NCI-H526 (cell line): ENCODE results near the gene RREB1.

Experiments used
- DNase-seq, 2 experiments: peaks; one replicate each; lab custom pipeline; 2025; lab: John Stamatoyannopoulos, UW

RREB1 gene

DNA sequence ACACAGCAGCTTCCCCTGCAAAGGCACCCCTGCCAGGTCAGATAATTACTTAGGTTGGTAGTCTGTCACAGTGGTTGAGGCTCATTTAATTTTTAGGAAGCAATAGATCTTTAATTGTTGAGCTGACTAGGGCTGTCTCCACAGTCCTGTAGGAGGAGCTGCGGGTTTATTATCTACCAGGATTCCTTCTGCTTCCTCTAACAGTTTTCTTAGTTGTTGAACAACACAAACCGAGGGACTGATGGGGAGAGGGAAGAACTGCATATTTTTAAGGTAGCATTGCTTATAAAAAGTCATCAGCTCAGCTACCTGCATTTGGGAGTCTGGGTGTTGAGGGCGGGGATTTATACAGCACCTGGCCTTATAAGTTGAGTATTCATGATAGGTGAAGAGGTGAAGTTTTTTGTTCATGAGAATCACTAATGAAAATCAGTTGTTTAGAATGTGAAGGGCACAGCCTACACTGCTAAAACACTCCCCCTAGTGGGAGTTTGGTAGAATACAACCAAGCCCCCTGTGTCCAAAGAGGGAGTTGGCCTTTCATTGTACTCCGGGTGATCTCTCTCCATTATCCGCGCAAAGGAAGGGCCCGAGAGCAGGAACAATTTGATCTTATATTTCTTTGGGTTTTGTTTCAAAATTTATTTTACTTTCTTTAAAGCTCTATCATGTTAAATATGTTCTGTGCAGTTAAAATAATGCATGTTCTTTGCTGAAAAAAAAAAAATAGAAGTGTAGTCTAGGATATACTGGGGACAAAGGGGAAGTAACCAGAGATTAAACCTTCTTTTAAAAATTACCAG, 135.6 kb downstream of the RREB1 start:
- DNase-seq = peak; percentile 67 to 85

DNA sequence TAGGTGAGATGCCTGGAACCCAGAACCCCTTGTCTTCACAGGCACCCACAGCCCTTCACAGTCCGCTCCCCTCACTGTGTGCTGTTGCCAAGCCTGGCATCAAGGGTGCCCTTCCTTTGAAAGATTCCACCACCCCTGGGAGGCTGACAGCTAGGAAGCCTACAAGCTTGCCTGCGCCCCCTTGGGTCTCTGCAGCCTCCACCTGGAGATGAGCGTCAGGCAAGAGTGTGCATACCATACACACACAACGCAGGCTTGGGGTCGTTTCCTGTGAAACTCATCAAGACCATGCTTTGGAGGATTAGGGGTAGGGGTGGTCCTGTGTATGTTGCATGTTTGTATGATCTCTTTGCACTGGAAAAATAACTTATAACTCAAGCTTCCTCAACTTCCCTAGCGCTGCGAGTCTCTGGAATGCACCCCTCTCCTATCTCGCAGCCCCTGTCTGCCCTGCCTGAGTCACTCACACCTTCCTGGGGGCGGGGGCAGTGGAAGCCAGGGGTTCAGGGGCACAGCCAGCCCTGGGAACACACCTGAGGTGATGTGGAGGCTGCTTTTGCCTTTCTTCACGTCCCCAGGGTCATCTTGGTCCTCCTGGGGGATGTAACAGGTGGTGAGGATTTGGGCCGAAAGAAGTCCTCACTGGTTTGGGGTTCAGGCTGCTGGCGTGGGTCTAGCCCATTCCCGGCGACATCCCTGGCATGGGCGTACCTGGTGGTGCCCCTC, 138.1 kb downstream of the RREB1 start:
- DNase-seq = no peak

DNA sequence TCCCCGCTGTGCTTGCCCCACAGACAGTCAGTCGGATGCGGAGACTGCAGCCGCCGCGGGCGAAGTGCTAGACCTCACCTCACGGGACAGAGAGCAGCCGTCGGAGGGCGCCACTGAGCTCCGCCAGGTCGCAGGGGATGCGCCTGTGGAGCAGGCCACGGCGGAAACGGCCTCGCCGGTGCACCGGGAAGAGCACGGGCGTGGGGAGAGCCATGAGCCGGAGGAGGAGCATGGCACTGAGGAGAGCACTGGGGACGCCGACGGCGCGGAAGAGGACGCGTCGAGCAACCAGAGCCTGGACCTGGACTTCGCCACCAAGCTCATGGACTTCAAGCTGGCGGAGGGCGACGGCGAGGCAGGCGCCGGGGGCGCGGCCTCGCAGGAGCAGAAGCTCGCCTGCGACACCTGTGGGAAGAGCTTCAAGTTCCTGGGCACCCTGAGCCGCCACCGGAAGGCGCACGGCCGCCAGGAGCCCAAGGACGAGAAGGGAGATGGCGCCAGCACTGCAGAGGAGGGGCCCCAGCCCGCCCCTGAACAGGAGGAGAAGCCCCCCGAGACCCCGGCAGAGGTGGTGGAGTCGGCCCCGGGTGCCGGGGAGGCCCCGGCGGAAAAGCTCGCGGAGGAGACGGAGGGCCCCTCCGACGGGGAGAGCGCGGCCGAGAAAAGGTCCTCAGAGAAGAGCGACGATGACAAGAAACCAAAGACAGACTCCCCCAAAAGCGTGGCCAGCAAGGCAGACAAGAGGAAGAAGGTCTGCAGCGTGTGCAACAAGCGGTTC, 138.8 kb downstream of the RREB1 start:
- DNase-seq = no peak

- no peak for DNase-seq
Measured at GRCh38 chr6:7247179-7247456, 139.4 kb downstream of the RREB1 start.

GRCh38 chr6:7247828-7248227, 140.1 kb downstream of the RREB1 start:
- DNase-seq = no peak

GRCh38 chr6:7249391-7249790, 141.6 kb downstream of the RREB1 start:
- no peak for DNase-seq

DNA sequence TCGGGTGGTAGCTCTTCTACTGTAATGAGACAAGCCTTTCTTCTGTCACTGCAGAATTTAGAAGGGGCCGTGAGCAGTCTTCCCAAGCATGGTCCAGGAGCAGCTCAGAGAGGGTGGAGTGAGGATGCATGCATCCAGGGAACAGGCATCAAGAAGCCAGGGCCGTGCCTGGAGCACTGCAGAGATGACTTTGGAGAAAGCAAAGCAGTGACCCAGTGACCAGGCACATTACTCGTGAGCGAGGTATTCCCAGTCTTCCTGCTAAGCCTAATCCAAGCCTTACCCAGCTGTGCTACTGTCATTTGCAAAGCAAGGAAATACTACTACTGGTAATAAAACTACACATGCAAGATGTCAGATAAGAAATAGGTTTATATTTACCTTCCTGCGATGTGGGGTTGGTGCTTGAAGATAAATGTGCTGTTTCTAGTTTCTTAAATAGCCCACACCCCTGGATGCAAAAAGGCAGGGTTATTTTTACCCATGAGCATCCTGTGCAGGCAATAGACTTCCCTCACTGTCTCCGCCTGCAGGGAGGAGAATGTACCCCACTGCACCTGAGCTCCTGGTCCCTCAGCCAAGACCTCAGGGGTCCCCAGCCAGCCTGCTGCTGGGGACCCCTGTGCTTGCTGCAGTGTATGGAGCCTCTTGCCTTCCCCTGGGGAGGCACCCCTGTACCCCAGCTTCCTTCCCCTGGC, 142.3 kb downstream of the RREB1 start:
- DNase-seq = no peak

- no peak for DNase-seq
Measured at GRCh38 chr6:7250812-7251211, 143.1 kb downstream of the RREB1 start.

GRCh38 chr6:7251646-7252260, 144.0 kb downstream of the RREB1 start:
- no peak for DNase-seq

DNA sequence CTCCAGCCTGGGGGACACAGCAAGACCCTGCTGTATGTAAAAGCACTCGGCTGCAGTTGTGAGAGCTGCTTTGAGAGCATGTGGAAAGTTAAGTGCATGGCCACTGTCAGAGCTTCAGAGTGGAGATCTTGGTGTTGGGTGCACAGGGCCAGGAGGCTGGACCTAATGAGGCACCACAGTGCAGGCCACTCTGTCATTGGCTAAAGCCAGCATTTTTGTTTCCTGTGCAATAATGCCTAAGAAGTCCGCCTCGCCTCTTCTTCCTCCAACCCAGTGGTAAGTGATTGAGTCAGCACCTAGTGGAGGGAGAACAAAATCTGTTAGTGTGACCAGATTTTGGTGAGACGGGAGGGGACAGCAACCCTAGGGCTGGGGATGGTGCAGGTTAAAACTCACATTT, 144.6 kb downstream of the RREB1 start:
- no peak for DNase-seq

DNA sequence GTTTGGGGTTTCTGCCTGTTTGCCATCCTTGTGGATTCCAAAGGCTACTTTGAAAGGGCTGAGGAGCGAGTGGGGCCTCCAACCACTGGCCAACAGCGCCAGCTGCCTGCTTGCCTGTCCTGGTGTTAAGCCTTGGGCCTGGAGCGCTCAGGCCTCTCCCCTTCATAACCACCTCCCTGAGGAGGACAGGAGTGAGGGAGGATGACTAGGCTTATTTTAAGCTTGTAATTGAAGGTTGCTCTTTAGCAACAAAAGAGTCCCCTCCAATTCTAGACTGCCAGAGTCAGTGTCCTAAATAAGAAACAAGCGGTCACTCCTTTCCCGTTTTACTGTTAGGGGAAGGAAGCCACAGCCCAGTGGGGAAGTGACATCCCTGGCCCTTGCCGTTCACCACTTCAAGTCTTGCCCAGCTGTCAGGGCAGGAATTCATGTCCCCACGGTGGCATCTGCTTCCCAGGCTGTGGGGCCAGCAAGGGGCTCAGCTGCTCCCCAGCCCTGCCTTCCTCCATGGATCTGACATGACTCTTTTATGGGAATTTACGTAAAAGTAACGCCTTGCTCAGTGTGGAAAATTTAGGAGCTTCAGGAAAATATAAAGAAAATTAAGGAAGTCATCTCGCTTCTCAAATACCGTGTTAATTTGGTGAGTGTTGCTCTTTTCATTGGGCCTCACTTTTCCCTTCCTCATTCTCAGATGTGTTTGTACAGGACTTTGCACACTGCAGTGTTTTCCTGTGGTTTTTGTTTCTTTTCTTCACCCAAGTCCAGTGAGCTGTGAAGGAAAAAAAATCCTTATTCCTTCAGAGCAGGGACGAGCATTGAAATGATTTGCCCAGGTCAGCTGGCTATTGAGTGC, 147.4 kb downstream of the RREB1 start:
- no peak for DNase-seq

DNA sequence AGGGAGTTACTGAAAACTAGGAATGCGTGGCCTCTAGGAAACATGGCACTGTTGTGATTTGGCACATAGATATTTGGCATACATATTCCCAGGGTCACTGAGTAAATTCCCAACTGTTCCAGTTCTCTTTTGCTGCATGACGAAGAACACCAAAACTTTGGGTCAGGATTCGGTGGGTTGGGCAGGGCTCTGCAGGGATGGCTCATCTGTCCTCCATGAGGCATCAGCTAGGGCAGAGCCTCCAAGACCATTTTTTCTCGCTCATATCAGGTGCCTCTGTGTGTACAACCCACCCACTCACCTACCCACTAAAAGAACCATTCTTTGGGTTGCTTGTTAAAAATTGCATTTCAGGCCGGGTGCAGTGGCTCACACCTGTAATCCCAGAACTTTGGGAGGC, 148.2 kb downstream of the RREB1 start:
- DNase-seq = no peak

DNA sequence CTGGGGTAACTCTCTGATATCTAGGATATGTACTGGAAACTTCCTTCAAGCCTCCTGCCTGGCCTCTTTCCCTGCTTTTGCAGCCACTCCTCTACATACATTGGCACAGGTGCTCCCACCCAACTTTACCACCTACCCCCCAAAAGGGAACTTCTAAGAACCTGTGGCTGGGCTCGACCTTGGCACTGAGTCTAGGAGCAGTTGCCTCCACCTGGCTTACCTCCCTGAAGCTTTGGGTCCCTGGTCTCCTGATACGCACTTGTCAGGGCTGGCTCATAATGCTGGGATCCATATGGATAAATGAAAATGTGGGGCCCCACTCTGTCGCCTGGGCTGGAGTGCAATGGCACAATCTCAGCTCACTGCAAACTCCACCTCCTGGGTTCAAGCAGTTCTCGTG, 149.0 kb downstream of the RREB1 start:
- DNase-seq = no peak

DNA sequence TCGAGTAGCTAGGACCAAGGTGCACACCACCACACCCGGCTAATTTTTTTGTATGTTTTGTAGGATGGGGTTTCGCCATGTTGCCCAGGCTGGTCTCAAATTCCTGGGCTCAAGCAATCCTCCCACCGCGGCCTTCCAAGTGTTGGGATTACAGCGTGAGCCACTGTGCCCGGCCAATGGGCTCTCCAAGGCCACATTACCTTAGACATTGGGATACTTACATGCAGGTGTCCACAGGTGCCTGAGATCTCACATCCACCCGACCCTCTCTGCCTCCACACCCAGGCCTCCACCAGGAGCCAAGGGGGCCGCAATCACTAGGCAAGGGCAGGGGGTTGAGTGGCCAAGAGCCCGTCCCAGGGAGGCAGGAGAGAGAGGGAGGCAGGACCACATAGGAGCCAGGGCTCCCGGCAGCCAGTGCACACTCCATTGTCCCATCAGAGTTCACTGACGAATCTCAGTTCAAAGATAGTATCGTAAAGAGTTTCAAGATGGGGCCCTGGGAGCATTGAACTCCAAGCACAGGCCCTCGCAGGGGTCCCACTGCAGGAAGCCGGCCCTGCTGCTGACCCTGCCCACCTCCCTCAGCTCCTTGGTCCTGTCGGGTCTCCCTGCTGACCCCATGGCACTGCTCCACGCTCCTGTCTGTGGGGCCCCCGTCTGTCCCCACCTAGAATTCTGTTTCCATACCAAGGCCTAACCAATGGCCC, 149.9 kb downstream of the RREB1 start:
- DNase-seq = no peak

DNA sequence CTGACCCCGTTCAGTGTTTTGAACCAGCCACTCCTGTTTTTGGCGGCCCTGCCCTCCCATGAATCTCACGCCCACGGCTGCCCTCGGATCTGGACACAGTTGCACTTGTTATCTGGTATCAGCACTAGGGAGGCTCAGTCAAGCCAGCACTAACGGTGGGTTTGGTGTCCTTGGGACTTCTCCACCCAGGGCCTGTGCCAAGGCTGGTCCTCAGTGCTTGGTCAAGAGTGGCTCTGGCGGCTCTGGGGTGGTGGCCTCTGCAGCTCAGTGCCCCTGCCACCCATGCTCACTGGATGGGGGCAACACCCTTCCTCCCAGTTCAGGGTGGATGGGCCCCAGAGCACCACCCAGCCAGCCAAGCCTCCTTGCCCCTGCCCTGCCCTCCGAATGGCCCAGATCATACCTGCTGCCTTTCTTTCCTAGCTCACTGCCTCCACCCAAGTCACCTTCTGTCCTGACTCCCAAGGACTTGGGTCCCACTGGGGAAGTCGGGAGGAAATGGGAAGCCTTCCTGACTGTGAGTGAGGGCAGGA, 150.5 kb downstream of the RREB1 start:
- no peak for DNase-seq

DNA sequence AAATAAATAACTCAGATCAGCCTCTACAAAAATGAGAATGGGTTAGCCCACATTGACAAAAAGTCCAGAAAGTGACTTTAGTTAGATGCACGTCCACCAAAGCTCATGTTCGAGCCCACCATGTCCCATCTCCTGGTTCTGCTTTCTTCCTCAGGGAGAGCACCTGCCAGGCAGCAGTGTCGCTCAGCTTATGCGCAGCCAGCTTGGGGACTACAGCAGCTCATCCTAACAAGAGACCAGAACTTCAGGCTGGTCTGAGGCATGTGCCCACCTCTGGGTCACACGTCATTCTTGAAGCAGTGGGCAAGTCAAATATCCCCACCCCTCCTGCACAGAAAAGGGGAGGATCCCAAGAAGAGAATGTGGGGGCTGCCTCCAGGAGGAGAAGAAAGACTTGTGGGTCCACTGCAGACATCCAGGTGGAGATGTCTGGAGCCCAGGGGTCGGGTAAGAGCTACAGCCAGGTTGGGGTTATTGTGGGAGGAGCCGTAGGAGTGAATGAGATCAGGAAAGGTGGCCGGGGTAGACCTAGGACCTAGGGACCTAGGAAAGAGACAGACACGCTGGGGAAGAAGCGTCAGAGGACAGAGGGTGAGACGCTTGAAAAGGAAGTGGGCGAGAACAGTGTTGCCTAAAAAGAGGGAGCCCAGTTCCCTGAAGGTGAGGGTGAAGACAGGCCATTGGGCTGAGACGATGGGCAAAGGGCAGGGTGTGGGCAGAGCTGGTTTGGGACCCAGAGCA, 152.7 kb downstream of the RREB1 start:
- DNase-seq = no peak

- DNase-seq = peak; percentile 75 to 92
Measured at GRCh38 chr6:7261032-7261841, 153.5 kb downstream of the RREB1 start.

DNA sequence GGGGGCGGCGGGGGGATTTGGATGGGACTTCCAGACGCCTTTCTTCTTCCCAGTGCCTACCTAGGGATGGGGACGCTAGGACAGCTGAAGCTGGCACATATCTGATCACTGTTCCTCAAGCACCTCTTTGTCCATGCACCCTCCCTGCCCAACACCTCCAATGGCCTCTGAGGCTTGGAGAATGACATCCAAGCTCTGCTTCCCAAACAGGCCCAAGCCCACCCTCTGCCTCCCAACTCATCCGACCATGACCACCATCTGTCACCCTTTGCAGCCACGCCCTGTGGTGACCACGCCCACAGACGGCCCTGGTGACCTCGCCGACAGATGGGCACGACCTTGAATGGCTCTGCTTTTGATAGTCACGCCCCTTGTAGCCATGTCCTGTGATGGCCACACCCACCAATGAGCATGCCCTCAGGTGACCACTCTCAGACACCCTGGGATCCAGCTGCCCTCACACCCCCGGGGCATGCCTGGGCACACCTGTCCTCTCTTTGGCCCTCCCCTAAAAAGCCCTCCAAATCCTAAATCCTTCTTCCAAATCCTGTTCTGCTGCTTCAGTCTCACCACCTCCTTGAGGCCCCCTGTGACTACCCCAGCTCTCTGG, 154.2 kb downstream of the RREB1 start:
- peak; percentile 36 to 60 for DNase-seq
